GM12873 (cell line): Measurements from ENCODE around the gene TELO2.

Experiments
- CTCF ChIP-seq: IDR thresholded peaks from 2 replicates; pipeline ENCODE4 v1.5.1; 2012; ENCODE audit warnings: low read depth, mild to moderate bottlenecking, moderate library complexity, low read length, control low read depth; ENCODE audit not compliant: insufficient read depth; ENCODE audit errors: missing control alignments

TELO2 gene

GRCh38 chr16:1453316-1453715 lies 39.8 kb upstream of the TELO2 start:
- TF ChIP-seq CTCF, result no peak

GRCh38 chr16:1454561-1454960 lies 38.6 kb upstream of the TELO2 start:
- no peak for TF ChIP-seq CTCF

DNA sequence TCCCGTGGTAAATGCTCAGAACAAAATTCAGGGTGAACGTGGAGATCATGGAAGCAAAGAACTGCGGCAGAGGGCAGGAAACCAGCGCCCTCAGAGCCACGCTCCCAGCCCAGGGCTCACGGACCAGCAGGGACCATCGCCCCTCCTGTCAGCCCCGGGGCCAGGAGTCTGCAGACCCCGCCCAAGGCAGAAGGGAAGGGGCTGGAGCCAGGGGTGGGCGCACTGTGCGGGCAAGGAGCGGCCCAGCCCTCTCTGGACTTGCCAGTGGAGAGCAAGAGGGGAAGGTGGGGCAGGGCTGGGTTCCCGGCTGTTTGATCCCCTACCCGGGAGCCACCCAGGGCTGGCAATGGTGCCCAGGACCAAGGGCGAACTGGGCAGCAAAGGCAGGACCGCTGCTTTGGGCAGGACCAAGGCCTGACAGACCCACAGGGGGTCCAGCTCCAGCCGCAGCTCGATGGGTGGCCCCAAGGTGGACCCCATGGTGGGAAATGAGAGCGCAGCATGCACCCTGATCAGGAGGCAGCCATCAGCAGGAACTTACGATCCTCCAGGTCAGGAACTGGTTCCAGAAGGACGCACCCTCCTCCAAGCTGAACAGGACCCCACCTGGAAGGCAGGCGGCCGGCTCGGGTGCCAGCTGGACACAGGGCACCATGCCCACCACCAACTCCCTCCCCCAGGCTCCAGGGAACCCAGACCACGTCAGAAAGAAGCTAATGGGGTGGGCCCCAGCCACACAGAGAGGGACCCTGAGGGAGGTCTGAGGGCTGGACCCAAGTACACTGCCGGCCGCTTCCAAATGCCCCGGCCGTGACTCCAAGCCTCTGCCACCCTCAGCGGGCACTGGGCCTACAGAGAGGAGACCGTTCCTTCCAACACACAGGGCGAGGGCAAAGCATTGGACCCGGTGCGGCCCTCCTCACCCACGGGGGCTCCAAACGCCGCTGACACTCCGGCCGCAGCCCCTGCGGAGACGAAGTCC lies 37.7 kb upstream of the TELO2 start:
- no peak for TF ChIP-seq CTCF

DNA sequence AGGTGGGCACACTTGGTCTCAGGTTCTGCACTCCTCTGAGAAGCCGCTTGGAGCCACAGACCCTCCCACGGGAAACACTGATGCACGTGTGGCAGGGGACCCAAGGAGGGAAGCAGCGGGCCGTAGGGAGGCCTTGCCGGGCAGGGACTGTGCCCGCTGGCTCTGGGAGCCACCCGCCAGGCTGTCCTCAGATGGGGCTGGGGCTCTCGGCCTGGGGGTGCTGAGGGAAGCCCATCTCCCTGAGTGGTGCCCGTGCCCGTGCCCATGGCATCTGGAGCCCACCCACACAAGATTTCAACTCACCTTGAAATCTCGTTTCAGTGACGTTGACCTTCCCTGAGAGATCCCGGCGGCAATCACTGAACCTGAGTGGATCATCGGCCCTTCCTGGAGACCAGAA lies 36.2 kb upstream of the TELO2 start:
- no peak for TF ChIP-seq CTCF

DNA sequence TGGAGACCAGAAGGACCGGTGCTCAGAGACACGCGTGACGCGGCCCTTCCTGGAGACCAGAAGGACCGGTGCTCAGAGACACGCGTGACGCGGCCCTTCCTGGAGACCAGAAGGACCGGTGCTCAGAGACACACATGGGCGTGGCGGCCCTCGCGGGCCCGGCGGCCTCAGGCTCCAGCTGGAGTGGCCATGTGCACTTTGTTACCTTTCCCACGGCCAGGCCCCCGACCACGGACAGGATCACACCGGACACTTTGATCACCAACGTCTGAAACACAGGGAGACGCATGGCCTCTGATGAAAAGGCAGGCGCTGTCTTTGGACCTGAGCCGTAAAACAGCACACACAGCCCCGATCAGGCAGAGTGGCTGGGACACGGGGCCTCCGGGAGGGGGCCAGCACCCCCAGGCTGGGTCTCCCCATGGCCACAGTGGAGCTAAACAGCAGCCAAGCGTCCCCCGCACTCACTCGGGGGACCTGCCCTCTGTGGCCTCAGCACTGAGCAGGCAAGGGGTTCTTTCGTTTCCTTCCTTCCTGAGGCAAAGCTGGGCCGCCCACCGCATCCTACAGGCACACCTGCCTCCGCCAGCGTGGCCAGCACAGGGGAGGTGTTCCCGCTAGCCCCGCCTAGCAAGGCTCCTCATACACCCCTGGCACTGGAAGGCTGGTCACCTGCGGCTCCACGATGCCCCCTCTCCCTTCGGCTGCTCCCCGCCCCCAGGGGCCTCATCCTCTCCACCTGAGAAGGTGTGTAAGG lies 35.5 kb upstream of the TELO2 start:
- TF ChIP-seq CTCF, result no peak

GRCh38 chr16:1458336-1458976 lies 34.7 kb upstream of the TELO2 start:
- no peak for TF ChIP-seq CTCF

- no peak for TF ChIP-seq CTCF
Observed at GRCh38 chr16:1458977-1459341, 34.2 kb upstream of the TELO2 start.
